ENCODE measurements around the gene PBX4. TPM values are rescaled to one million over a fixed set of nuclear protein-coding genes. Genes with fewer than 3 reads are reported as not detected.

PBX4 gene
- total RNA-seq, 1 donor from 2014 or later, result 0.93 TPM

- Mint-ChIP-seq H3K4me1 (ENCODE audit: low read depth, unreplicated experiment) (peaks cover 22% of the 10 kb centered on the region), H3K9me3 (ENCODE audit: unreplicated experiment) (no peaks in the 10 kb centered on the region), H3K27me3 (ENCODE audit: low read depth, unreplicated experiment) (peaks cover 5% of the 10 kb centered on the region), H3K27ac (ENCODE audit: unreplicated experiment) (peak overlapping the region; percentile 53), H3K36me3 (ENCODE audit: low read depth, unreplicated experiment) (peaks cover 10% of the 10 kb centered on the region), H3K4me3 (ENCODE audit: unreplicated experiment) (no peak overlapping the region)
- TF ChIP-seq, protein P1, sequence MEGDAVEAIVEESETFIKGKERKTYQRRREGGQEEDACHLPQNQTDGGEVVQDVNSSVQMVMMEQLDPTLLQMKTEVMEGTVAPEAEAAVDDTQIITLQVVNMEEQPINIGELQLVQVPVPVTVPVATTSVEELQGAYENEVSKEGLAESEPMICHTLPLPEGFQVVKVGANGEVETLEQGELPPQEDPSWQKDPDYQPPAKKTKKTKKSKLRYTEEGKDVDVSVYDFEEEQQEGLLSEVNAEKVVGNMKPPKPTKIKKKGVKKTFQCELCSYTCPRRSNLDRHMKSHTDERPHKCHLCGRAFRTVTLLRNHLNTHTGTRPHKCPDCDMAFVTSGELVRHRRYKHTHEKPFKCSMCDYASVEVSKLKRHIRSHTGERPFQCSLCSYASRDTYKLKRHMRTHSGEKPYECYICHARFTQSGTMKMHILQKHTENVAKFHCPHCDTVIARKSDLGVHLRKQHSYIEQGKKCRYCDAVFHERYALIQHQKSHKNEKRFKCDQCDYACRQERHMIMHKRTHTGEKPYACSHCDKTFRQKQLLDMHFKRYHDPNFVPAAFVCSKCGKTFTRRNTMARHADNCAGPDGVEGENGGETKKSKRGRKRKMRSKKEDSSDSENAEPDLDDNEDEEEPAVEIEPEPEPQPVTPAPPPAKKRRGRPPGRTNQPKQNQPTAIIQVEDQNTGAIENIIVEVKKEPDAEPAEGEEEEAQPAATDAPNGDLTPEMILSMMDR (IDR thresholded peaks at IDR 0.05; ENCODE audit: insufficient read depth, low read depth, low read length), result peak; percentile 77
- no peak for TF ChIP-seq EZH2 (IDR thresholded peaks at IDR 0.05; ENCODE audit: insufficient read depth, low read length)
- Histone ChIP-seq H3K4me3 (ENCODE audit: insufficient read depth, low read depth, low read length) (no peak overlapping the region), H2AFZ (ENCODE audit: low read depth, low read length) (no peak overlapping the region), H3K27ac (ENCODE audit: low read depth, low read length) (no peak overlapping the region), H3K4me2 (ENCODE audit: low read length) (peak overlapping the region; percentile 18), H3K9me3 (ENCODE audit: insufficient read depth, low read depth, low read length) (no peaks in the 10 kb centered on the region), H3K4me1 (ENCODE audit: insufficient read depth, low read length) (no peaks in the 10 kb centered on the region), H3K27me3 (ENCODE audit: insufficient read depth, low read length) (no peaks in the 10 kb centered on the region), H3K36me3 (ENCODE audit: insufficient read depth, low read length) (peaks cover 2% of the 10 kb centered on the region), H4K20me1 (ENCODE audit: insufficient read depth, low read length) (peaks cover 43% of the 10 kb centered on the region), H3K79me2 (ENCODE audit: insufficient read depth, low read length) (no peaks in the 10 kb centered on the region), H3K9ac (ENCODE audit: low read length) (no peak overlapping the region)
- DNase-seq (ENCODE audit: low read depth), result no peak
- no peak for FAIRE-seq
Observed at GRCh38 chr19:19531951-19532805, 86.3 kb downstream of the PBX4 start.

DNA sequence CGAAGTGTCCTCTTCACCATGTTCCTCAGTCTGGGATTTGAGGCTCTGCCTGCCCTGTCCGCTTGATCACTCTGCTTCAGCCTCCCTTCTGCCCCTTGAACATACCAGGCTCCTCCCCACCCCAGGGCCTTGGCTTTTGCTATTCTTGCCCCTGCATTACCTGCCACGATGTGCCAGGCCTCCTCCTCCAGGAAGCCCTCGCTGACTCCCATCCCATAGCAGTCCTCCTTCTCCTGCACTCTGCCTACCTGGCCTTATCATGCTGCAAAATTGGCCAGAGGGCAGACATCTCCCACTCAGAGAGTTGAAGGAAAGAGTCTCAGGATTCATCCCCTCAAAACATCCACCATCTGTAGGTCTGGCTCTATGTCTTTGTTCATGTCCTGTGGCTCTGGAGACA is 87.6 kb downstream of the PBX4 start:
- Histone ChIP-seq H4K20me1 (ENCODE audit: insufficient read depth, low read length) (peaks cover 53% of the 10 kb centered on the region), H3K4me2 (ENCODE audit: low read length) (no peak overlapping the region), H3K27ac (ENCODE audit: low read depth, low read length) (no peak overlapping the region), H3K4me1 (ENCODE audit: insufficient read depth, low read length) (no peaks in the 10 kb centered on the region), H2AFZ (ENCODE audit: low read depth, low read length) (no peak overlapping the region), H3K4me3 (ENCODE audit: insufficient read depth, low read depth, low read length) (no peak overlapping the region), H3K27me3 (ENCODE audit: insufficient read depth, low read length) (no peaks in the 10 kb centered on the region), H3K79me2 (ENCODE audit: insufficient read depth, low read length) (no peaks in the 10 kb centered on the region), H3K9me3 (ENCODE audit: insufficient read depth, low read depth, low read length) (no peaks in the 10 kb centered on the region), H3K36me3 (ENCODE audit: insufficient read depth, low read length) (peaks cover 3% of the 10 kb centered on the region), H3K9ac (ENCODE audit: low read length) (no peak overlapping the region)
- Mint-ChIP-seq H3K27me3 (ENCODE audit: low read depth, unreplicated experiment) (peaks cover 5% of the 10 kb centered on the region), H3K4me1 (ENCODE audit: low read depth, unreplicated experiment) (peaks cover 22% of the 10 kb centered on the region), H3K9me3 (ENCODE audit: unreplicated experiment) (no peaks in the 10 kb centered on the region), H3K27ac (ENCODE audit: unreplicated experiment) (peak overlapping the region; percentile 53), H3K4me3 (ENCODE audit: unreplicated experiment) (no peak overlapping the region), H3K36me3 (ENCODE audit: low read depth, unreplicated experiment) (peaks cover 10% of the 10 kb centered on the region)
- DNase-seq (ENCODE audit: low read depth) (no peak), FAIRE-seq (no peak)
- TF ChIP-seq EZH2 (IDR thresholded peaks at IDR 0.05; ENCODE audit: insufficient read depth, low read length), result no peak
- TF ChIP-seq, protein P1 (IDR thresholded peaks at IDR 0.05; ENCODE audit: insufficient read depth, low read depth, low read length), result no peak

DNA sequence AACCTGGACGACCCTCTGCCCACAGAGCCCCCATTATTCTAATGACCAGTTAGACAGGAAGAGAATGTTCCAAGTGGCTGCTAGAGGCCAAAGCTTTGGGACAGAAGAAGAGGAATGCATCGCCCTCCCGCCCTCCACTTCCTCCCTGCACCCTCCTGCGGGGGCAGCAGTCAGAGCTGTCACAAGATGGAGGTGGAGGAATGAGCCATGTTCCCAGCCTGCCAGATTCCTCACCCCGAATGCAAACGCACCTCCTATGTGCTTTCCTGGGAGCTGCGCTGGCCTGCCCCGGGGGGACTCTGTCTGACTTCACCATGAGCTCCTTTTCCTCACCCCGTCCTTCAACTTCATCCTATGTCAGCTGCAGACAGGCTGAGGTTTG is 88.1 kb downstream of the PBX4 start:
- H3K79me2 ChIP-seq (ENCODE audit: insufficient read depth, low read length), result peaks cover 2% of the 10 kb centered on the region
- Mint-ChIP-seq H3K27me3 (ENCODE audit: low read depth, unreplicated experiment) (peaks cover 5% of the 10 kb centered on the region), H3K27ac (ENCODE audit: unreplicated experiment) (no peak overlapping the region), H3K9me3 (ENCODE audit: unreplicated experiment) (no peaks in the 10 kb centered on the region), H3K4me3 (ENCODE audit: unreplicated experiment) (no peak overlapping the region), H3K4me1 (ENCODE audit: low read depth, unreplicated experiment) (peaks cover 22% of the 10 kb centered on the region), H3K36me3 (ENCODE audit: low read depth, unreplicated experiment) (peaks cover 10% of the 10 kb centered on the region)
- no peak overlapping the region for H3K27ac ChIP-seq (ENCODE audit: low read depth, low read length)
- H3K4me3 ChIP-seq (ENCODE audit: insufficient read depth, low read depth, low read length), result no peak overlapping the region
- no peak overlapping the region for H2AFZ ChIP-seq (ENCODE audit: low read depth, low read length)
- H3K9ac ChIP-seq (ENCODE audit: low read length), result no peak overlapping the region
- H3K4me2 ChIP-seq (ENCODE audit: low read length), result no peak overlapping the region
- H3K4me1 ChIP-seq (ENCODE audit: insufficient read depth, low read length), result no peaks in the 10 kb centered on the region
- no peak for DNase-seq (ENCODE audit: low read depth)
- peaks cover 58% of the 10 kb centered on the region for H4K20me1 ChIP-seq (ENCODE audit: insufficient read depth, low read length)
- FAIRE-seq, result no peak
- TF ChIP-seq, protein P1 (IDR thresholded peaks at IDR 0.05; ENCODE audit: insufficient read depth, low read depth, low read length), result no peak
- no peak for TF ChIP-seq EZH2 (IDR thresholded peaks at IDR 0.05; ENCODE audit: insufficient read depth, low read length)
- no peaks in the 10 kb centered on the region for H3K27me3 ChIP-seq (ENCODE audit: insufficient read depth, low read length)
- no peaks in the 10 kb centered on the region for H3K9me3 ChIP-seq (ENCODE audit: insufficient read depth, low read depth, low read length)
- H3K36me3 ChIP-seq (ENCODE audit: insufficient read depth, low read length), result peaks cover 3% of the 10 kb centered on the region

Data from astrocyte (in vitro differentiated cells and primary cell).